Measurements from ENCODE around the gene MLYCD. TPM values are rescaled to one million over a fixed set of nuclear protein-coding genes. Genes with fewer than 3 reads are reported as not detected.

Gene MLYCD
- 2.6 and 2.9 TPM in 2 replicates for total RNA-seq

DNA sequence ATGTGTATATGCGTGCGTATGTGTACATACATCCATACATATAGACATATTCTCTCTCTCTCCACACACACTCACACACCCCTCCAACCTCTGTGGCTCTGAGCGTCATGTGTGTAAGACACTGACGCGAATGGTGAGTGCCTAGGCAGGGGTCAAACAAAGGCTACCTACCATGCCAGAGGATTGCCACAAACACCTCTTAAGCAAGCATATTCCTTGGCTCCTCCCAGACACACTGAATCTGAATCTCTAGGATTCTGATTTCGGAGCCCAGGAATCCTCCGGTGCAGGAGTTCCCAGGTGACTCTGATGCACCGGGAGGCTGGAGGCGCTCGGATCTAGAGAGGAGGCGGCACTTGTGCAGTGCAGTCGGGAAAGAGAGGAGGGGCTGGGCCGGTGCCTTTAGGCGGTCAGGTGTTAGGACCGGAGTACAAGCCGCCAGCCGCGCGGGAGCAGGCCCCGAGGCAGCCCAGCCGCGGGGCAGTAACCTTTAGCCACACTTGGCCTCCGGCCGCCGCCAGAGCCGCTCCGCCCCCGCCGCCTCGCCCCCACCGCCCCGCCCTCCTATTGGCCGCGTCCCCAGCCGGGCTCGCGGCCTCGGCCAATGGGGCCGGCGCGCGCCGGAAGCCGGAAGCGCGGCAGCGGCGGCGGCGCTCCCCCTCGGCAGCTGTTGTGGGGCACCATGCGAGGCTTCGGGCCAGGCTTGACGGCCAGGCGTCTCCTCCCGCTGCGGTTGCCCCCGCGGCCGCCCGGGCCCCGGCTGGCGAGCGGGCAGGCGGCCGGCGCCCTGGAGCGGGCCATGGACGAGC lies at the start of gene MLYCD:
MLYCD (plus strand) TSS at position 653 of the 809 bp plus-strand sequence; CDS start at position 683, 30 bp downstream.

DNA sequence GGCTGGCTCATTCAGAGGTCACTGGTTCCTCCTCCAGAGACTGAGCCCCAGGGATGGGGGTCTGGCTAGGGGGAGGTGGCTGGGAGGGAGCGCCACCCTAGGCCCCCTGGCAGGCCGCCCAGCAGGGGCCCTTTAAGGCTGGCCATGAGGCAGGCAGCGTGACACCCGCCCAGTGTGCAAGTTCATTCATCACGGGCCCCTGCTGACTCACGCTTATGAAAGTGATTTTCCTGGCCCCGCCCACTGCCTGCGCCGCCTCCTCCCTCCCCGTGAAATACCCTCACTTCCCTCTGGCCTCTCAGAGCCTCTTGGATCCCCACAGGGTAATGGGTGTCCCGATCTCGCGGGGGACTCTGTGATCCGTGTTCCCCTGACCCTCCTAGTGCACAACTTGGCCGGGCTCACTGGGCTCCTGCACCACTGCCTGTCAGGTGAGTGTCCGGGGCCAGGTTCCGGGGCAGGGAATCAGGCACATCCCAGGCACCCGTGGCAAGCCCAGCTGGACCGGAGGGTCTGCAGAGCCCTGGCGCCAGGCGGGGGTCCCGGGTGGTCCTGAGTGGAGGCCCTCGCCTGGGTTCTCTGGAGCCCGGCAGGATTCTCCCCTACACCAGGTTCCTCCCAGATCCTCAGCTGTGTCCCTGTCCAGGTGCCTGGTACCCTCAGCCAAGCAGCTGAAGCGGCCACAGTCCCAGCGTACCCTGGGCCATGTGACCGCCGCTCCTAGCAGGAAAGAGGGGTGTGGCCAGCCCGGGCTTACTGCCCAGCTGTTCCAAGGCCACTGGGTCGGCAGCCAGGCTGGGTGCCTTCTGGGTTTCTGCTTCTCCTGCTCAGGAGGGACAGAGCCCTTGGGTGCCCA lies 54.3 kb downstream of the MLYCD start, which contains the start of gene OSGIN1:
OSGIN1 (plus strand) TSS at position 301 of the 856 bp plus-strand sequence. CDS start 4,432 bp downstream, outside the sequence.

DNA sequence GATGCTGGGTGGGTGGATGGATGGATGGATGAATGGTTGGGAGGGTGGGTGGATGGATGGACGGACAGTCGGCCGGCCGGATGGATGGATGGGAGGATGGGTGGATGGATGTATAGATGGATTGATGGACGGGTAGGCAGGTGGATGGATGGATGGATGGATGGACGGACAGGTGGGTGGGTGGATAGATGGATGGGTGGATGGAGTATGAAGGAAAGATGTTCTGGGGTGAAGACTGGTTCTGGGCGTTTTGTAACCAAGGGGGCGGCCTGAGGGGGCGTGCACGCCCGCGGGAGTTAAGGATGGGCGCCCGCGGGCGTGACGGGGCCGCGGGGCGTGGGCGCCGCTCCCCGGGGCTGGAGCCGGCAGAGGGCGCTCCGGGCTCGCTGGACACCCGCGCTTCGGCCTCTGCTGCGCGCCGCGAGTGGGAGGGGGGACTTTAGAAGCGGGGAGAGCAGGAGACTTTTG lies 69.0 kb downstream of the MLYCD start, which contains the start of gene NECAB2:
NECAB2 (plus strand) TSS at position 407 of the 468 bp plus-strand sequence. CDS start 405 bp downstream, outside the sequence.

Other genes with a start within 250 kb of the MLYCD start
- gene HSBP1, start 91.1 kb upstream of the MLYCD start, total RNA-seq, result 25.2 and 31.8 TPM in 2 replicates
- 5.9 and 6.1 TPM in 2 replicates for gene OSGIN1, start 54.1 kb downstream of the MLYCD start, total RNA-seq
- 0.07 and 0.13 TPM in 2 replicates for gene NECAB2, start 69.1 kb downstream of the MLYCD start, total RNA-seq
- gene SLC38A8, start 143.7 kb downstream of the MLYCD start, total RNA-seq, result not detected in 2 replicates
- 131 and 136 TPM in 2 replicates for gene MBTPS1, start 217.8 kb downstream of the MLYCD start, total RNA-seq
- gene HSDL1, start 246.1 kb downstream of the MLYCD start, total RNA-seq, result 23.9 and 26.4 TPM in 2 replicates
- 0.14 TPM in 1 of 2 replicates, not detected in the other for gene DNAAF1, start 246.2 kb downstream of the MLYCD start, total RNA-seq